H9 (cell line): ENCODE measurements around the gene TUNAR. TPM values are rescaled to one million over a fixed set of nuclear protein-coding genes. Genes with fewer than 3 reads are reported as not detected.

Experiments used
- DNase-seq: peaks from one replicate; pipeline ENCODE4 v3.0.0-alpha.2; 2017
- H2AFZ ChIP-seq: one replicate; pipeline ENCODE4 v1.6.1; 2013; ENCODE audit warnings: mild to moderate bottlenecking, low read length, control low read depth, moderate library complexity
- H2AK5ac ChIP-seq: 2 replicates; pipeline ENCODE4 v1.6.1; 2013; ENCODE audit warnings: low read length, control low read depth, mixed read lengths; ENCODE audit not compliant: insufficient read length
- H2BK120ac ChIP-seq: one replicate; pipeline ENCODE4 v1.6.1; 2013; ENCODE audit warnings: low read depth, mild to moderate bottlenecking, low read length, control low read depth, inconsistent platforms; ENCODE audit not compliant: poor library complexity, severe bottlenecking
- H2BK12ac ChIP-seq: 2 replicates; pipeline ENCODE4 v1.6.1; 2013; ENCODE audit warnings: low read length, control low read depth, mixed read lengths, low read depth; ENCODE audit not compliant: insufficient read length
- H2BK15ac ChIP-seq: 2 replicates; pipeline ENCODE4 v1.6.1; 2013; ENCODE audit warnings: low read depth, low read length, control low read depth
- H2BK20ac ChIP-seq: one replicate; pipeline ENCODE4 v1.6.1; 2013; ENCODE audit warnings: low read depth, mild to moderate bottlenecking, low read length, control low read depth, inconsistent platforms; ENCODE audit not compliant: poor library complexity, severe bottlenecking
- H2BK5ac ChIP-seq: 2 replicates; pipeline ENCODE4 v1.6.1; 2013; ENCODE audit warnings: low read length, control low read depth, mixed read lengths; ENCODE audit not compliant: insufficient read length
- H3K14ac ChIP-seq: 2 replicates; pipeline ENCODE4 v1.6.1; 2013; ENCODE audit warnings: low read length, control low read depth; ENCODE audit not compliant: insufficient read depth
- H3K18ac ChIP-seq: 2 replicates; pipeline ENCODE4 v1.6.1; 2013; ENCODE audit warnings: low read depth, mild to moderate bottlenecking, mixed read lengths, low read length, control low read depth; ENCODE audit not compliant: insufficient read length
- H3K23ac ChIP-seq: 2 replicates; pipeline ENCODE4 v1.6.1; 2013; ENCODE audit warnings: low read length, control low read depth, mixed read lengths, low read depth; ENCODE audit not compliant: insufficient read length
- H3K23me2 ChIP-seq: 2 replicates; pipeline ENCODE4 v1.6.1; 2013; ENCODE audit warnings: low read depth, mild to moderate bottlenecking, mixed read lengths, low read length, control low read depth; ENCODE audit not compliant: insufficient read length, poor library complexity, severe bottlenecking
- H3K27ac ChIP-seq: 2 replicates; pipeline ENCODE4 v1.5.1; 2013; ENCODE audit warnings: low read length, control low read depth, mixed read lengths, low read depth; ENCODE audit not compliant: insufficient read length
- H3K27me3 ChIP-seq: 2 replicates; pipeline ENCODE4 v1.6.1; 2013; ENCODE audit warnings: low read length, control low read depth, inconsistent platforms; ENCODE audit not compliant: insufficient read depth
- H3K4ac ChIP-seq: 2 replicates; pipeline ENCODE4 v1.6.1; 2013; ENCODE audit warnings: low read depth, mild to moderate bottlenecking, control low read depth, inconsistent platforms, low read length, moderate library complexity
- H3K4me1 ChIP-seq: 2 replicates; pipeline ENCODE4 v1.6.1; 2013; ENCODE audit warnings: low read length, control low read depth, inconsistent platforms; ENCODE audit not compliant: insufficient read depth
- H3K4me2 ChIP-seq: 2 replicates; pipeline ENCODE4 v1.6.1; 2013; ENCODE audit warnings: low read length, control low read depth, mixed read lengths; ENCODE audit not compliant: insufficient read length, insufficient read depth
- H3K56ac ChIP-seq: 2 replicates; pipeline ENCODE4 v1.6.1; 2013; ENCODE audit warnings: low read depth, mild to moderate bottlenecking, mixed read lengths, low read length, control low read depth; ENCODE audit not compliant: insufficient read length
- H3K79me1 ChIP-seq: 2 replicates; pipeline ENCODE4 v1.6.1; 2013; ENCODE audit warnings: low read depth, mild to moderate bottlenecking, moderate library complexity, low read length, control low read depth, inconsistent platforms; ENCODE audit not compliant: insufficient read depth, poor library complexity, severe bottlenecking
- H3K79me2 ChIP-seq: 2 replicates; pipeline ENCODE4 v1.6.1; 2013; ENCODE audit warnings: low read length, control low read depth, inconsistent platforms; ENCODE audit not compliant: insufficient read depth
- H3K9ac ChIP-seq: 2 replicates; pipeline ENCODE4 v1.6.1; 2013; ENCODE audit warnings: low read length, control low read depth, mixed read lengths; ENCODE audit not compliant: insufficient read length; ENCODE audit errors: extremely low read depth
- H3K9me3 ChIP-seq: one replicate; pipeline ENCODE4 v1.6.1; 2013; ENCODE audit warnings: low read depth, low read length, inconsistent platforms; ENCODE audit not compliant: control insufficient read depth
- H3T11ph ChIP-seq: one replicate; pipeline ENCODE4 v1.6.1; 2013; ENCODE audit warnings: mild to moderate bottlenecking, low read length, control low read depth, inconsistent platforms
- H4K20me1 ChIP-seq: one replicate; pipeline ENCODE4 v1.6.1; 2013; ENCODE audit not compliant: control insufficient read depth, insufficient read length, insufficient read depth
- H4K5ac ChIP-seq: 2 replicates; pipeline ENCODE4 v1.6.1; 2013; ENCODE audit warnings: low read depth, mild to moderate bottlenecking, mixed read lengths, low read length, control low read depth; ENCODE audit not compliant: insufficient read length
- H4K8ac ChIP-seq: replicated peaks from 2 replicates; pipeline ENCODE4 v1.6.1; 2013; ENCODE audit warnings: low read length, control low read depth, mixed read lengths, low read depth; ENCODE audit not compliant: insufficient read length
- H4K91ac ChIP-seq: 2 replicates; pipeline ENCODE4 v1.6.1; 2013; ENCODE audit warnings: low read depth, mild to moderate bottlenecking, moderate library complexity, mixed read lengths, low read length, control low read depth; ENCODE audit not compliant: insufficient read length
- H3K27ac Mint-ChIP-seq, 3 experiments: 2 replicates in 2 of 3; 3 replicates in 1 of 3; pipeline ENCODE4 v1.8.0; 2020 to 2021; ENCODE audit warnings: mixed read lengths in 3 of 3, mild to moderate bottlenecking in 1 of 3, moderate library complexity in 1 of 3
- H3K27me3 Mint-ChIP-seq: 2 replicates; pipeline ENCODE4 v1.8.0; 2021; ENCODE audit warnings: low read depth, mild to moderate bottlenecking, moderate library complexity, mixed read lengths
- H3K36me3 Mint-ChIP-seq, 3 experiments: 2 replicates in 2 of 3; 3 replicates in 1 of 3; pipeline ENCODE4 v1.8.0; 2020 to 2021; ENCODE audit warnings: low read depth in 3 of 3, mixed read lengths in 3 of 3; ENCODE audit not compliant: insufficient read depth in 1 of 3
- H3K4me1 Mint-ChIP-seq, 2 experiments: 2 replicates each; pipeline ENCODE4 v1.8.0; 2020; ENCODE audit warnings: mixed read lengths in 2 of 2
- H3K4me3 Mint-ChIP-seq, 2 experiments: 2 replicates in 1 of 2; 3 replicates in 1 of 2; pipeline ENCODE4 v1.8.0; 2020 to 2021; ENCODE audit warnings: mild to moderate bottlenecking in 2 of 2, mixed read lengths in 2 of 2, moderate library complexity in 1 of 2
- H3K9me3 Mint-ChIP-seq, 2 experiments: 2 replicates in 1 of 2; 3 replicates in 1 of 2; pipeline ENCODE4 v1.8.0; 2020; ENCODE audit warnings: mild to moderate bottlenecking in 2 of 2, mixed read lengths in 2 of 2, moderate library complexity in 1 of 2
- CTCF ChIP-seq: fragments of 200-600 bp; sonication (generic); conservative IDR thresholded peaks from 3 replicates; pipeline ENCODE4 v1.8.0; 2021; ENCODE audit warnings: antibody characterized with exemption, mild to moderate bottlenecking
- WGBS: extraction: QIAGEN DNeasy Blood & Tissue Kit; methylation state at CpG from one replicate; pipeline ENCODE4 v1.1.7; 2013; ENCODE audit warnings: missing lambda C conversion rate, low lambda C conversion rate, mixed read lengths; ENCODE audit not compliant: insufficient read length; ENCODE audit errors: extremely low coverage; 5-methylcytosine and 5-hydroxymethylcytosine counted together
- total RNA-seq: library from RNA; stranded (reverse); gene quantifications from 2 replicates; pipeline ENCODE4 v1.2.1, GENCODE V29; 2021

Gene TUNAR
- total RNA-seq, 1 experiment from 2014 or later, result 26.2 TPM

GRCh38 chr14:95939335-95939734, 62.7 kb downstream of the TUNAR start:
- DNase-seq, result no peak
- H3K79me2 ChIP-seq, result no peaks in the 10 kb centered on the region
- H2BK5ac ChIP-seq, result no peak overlapping the region
- H3K23ac ChIP-seq, result no peak overlapping the region
- H3K9me3 ChIP-seq, result peaks cover 10% of the 10 kb centered on the region
- H3K79me1 ChIP-seq, result no peaks in the 10 kb centered on the region
- H2BK15ac ChIP-seq, result no peak overlapping the region
- H2BK12ac ChIP-seq, result no peak overlapping the region
- Mint-ChIP-seq H3K27me3 (no peaks in the 10 kb centered on the region; the same call in 1 of the 2 replicates), H3K27ac (no peak overlapping the region; a peak in 1 of 7 replicates), H3K36me3 (peaks cover 13 to 28% (median 21%) of the 10 kb centered on the region in 3 experiments), H3K4me3 (no peak overlapping the region), H3K4me1 (peaks cover 14 to 18% of the 10 kb centered on the region in 2 experiments), H3K9me3 (peaks cover 27% of the 10 kb centered on the region in 2 experiments)
- TF ChIP-seq CTCF, result no peak
- H3K4ac ChIP-seq, result no peak overlapping the region
- no peak overlapping the region for H3K18ac ChIP-seq
- H4K8ac ChIP-seq, result no peak overlapping the region
- no peak overlapping the region for H3K9ac ChIP-seq
- no peak overlapping the region for H2AK5ac ChIP-seq
- no peak overlapping the region for H2BK20ac ChIP-seq
- H3K4me2 ChIP-seq, result no peak overlapping the region
- H4K5ac ChIP-seq, result no peak overlapping the region
- no peak overlapping the region for H3K14ac ChIP-seq
- WGBS, result no CpG with 5 or more reads among the region's 4 CpGs
- no peak overlapping the region for H2BK120ac ChIP-seq
- H3T11ph ChIP-seq, result no peak overlapping the region
- no peaks in the 10 kb centered on the region for H4K20me1 ChIP-seq
- no peaks in the 10 kb centered on the region for H3K23me2 ChIP-seq
- no peak overlapping the region for H4K91ac ChIP-seq
- H3K27ac ChIP-seq, result no peak overlapping the region
- no peak overlapping the region for H2AFZ ChIP-seq
- H3K56ac ChIP-seq, result no peak overlapping the region
- peaks cover 5% of the 10 kb centered on the region; the same call in 1 of the 2 replicates for H3K4me1 ChIP-seq
- no peaks in the 10 kb centered on the region for H3K27me3 ChIP-seq
